NB4 (cell line): Measurements from ENCODE around the gene DISP2.

Experiments used
- DNase-seq: peaks from one replicate; pipeline ENCODE4 v3.0.0; 2010; ENCODE audit warnings: low read depth
- H3K4me3 ChIP-seq: one replicate; pipeline ENCODE4 v1.5.1; 2011; ENCODE audit warnings: mild to moderate bottlenecking, low read depth, low read length, moderate library complexity
- MYC ChIP-seq: IDR thresholded peaks from 2 replicates; pipeline ENCODE4 v1.6.1; 2011; ENCODE audit warnings: low read depth, low read length
- POLR2A ChIP-seq: IDR thresholded peaks from 2 replicates; pipeline ENCODE4 v1.6.1; 2011; ENCODE audit warnings: mild to moderate bottlenecking; ENCODE audit not compliant: insufficient read length; ENCODE audit errors: extremely low read depth
- TF ChIP-seq, protein P1 (sequence below): IDR thresholded peaks from one replicate; pipeline ENCODE4 v1.5.1; 2012; ENCODE audit warnings: low read depth, low read length
- TF ChIP-seq, protein P2 (sequence below): IDR thresholded peaks from 2 replicates; pipeline ENCODE4 v1.6.1; 2011; ENCODE audit warnings: low read depth, low read length

The DISP2 gene

DNA sequence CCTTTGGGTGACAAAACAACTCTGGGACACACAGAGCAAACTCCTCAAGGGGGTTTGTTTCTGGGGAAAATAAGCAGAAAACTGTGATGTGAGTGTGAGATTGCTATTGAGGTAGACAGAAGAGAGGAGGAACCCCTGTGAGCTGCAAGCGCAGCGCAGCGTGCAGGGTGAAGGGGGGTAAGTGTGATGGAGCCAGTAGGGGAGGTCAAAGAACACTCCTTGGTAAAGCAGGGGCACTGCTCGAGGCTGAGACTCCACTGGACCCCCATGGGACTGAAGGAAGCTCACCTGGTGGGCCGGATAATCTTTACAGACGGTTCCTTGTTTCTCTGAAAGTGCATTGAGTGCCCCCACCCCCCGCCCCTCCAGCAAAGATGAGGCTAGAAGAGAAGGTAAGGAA lies 27.0 kb upstream of the DISP2 start:
- no peak for DNase-seq
- no peak overlapping the region for H3K4me3 ChIP-seq
- TF ChIP-seq POLR2A (no peak), MYC (no peak)
- TF ChIP-seq, protein P1, sequence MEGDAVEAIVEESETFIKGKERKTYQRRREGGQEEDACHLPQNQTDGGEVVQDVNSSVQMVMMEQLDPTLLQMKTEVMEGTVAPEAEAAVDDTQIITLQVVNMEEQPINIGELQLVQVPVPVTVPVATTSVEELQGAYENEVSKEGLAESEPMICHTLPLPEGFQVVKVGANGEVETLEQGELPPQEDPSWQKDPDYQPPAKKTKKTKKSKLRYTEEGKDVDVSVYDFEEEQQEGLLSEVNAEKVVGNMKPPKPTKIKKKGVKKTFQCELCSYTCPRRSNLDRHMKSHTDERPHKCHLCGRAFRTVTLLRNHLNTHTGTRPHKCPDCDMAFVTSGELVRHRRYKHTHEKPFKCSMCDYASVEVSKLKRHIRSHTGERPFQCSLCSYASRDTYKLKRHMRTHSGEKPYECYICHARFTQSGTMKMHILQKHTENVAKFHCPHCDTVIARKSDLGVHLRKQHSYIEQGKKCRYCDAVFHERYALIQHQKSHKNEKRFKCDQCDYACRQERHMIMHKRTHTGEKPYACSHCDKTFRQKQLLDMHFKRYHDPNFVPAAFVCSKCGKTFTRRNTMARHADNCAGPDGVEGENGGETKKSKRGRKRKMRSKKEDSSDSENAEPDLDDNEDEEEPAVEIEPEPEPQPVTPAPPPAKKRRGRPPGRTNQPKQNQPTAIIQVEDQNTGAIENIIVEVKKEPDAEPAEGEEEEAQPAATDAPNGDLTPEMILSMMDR: no peak
- TF ChIP-seq, protein P2, sequence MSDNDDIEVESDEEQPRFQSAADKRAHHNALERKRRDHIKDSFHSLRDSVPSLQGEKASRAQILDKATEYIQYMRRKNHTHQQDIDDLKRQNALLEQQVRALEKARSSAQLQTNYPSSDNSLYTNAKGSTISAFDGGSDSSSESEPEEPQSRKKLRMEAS: no peak

DNA sequence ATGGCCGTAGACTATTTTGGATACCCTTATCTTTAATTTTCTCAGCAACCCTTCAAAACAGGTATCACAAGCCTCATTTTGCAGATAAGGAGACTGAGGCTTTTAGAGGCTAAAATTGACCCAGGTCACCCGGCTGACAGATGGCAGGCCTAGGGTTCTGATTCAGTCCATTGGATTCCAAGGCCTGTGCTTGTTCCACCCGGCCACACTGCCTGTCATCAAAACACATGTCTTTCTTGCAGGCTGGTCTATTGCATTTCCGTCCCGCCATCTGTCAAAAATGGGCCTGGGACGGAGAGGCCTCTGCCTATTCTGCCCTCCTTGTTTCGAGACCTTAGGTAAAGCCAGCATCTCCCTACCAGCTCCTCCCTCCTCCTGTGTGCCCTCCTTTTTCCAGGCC lies 26.4 kb upstream of the DISP2 start:
- no peak overlapping the region for H3K4me3 ChIP-seq
- TF ChIP-seq, protein P2: no peak
- TF ChIP-seq, protein P1: no peak
- TF ChIP-seq POLR2A: no peak
- TF ChIP-seq MYC: no peak

DNA sequence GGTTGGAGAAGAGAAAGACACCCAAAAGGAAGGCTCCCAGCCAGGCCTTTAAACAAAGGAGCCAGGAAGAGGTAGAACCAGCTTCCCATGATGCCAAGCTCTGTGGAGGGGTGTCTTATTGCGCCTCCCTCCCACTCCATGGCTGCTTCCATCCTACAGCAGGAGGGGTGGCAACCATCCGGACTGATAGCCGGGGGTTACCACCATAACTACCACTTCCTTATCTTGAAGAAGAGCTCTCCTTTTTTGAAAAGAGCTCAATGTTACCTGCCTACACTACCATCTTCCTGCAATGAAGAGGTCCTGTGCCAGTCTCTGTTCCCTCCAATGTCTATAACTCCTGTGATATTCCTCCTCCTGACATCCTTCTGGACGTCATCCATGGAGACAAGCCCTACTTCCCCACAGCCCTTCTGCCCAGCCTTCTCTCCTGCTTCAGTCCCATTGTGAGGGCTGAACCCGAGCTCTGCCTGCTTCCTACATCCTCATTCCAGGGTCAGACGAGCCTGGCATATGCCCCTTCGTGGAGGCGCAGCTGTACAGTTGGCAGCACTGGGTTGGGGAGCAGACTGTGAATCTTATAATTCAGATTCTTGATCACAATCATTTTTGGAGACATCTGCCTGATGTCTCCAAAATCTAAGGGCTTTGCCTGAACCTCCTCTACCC lies 25.8 kb upstream of the DISP2 start:
- no peak overlapping the region for H3K4me3 ChIP-seq
- no peak for DNase-seq
- TF ChIP-seq MYC: no peak

More for the DNA sequence above, 26.4 kb upstream of the DISP2 start:
- DNase-seq: no peak

DNA sequence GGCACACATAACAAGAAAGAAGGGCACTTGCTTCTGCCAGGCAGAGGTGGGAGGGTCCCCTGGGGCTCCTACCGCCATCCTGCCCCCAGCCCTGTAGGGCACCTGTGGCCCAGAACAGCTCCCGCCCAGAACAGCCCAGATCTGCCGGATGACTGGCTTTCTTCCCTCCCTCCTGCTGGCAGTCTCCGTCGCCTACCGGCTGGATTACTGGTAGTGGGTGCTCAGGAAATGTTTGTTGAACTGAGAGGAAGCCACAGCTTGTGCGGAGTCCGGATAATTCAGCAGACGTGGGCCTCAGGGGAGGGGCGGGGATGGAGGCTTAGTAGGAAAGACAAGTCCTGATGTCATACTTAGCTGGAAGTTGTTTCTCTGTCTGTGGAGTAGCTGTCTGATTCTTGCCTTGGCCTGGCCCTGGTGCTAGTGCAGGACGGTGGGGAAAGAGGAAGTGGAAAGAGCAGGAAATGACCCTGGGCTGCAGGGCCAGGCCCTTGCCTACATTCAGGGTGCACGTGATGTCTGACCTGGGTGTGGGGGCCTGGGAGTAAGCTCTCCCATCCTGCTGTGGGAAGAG lies 24.0 kb upstream of the DISP2 start:
- peak overlapping the region; percentile 44 for H3K4me3 ChIP-seq
- TF ChIP-seq, protein P2: peak; percentile 88; the same call in 1 of the 2 replicates
- peak; percentile 80 for TF ChIP-seq MYC
- TF ChIP-seq, protein P1: no peak
- TF ChIP-seq POLR2A: peak; percentile 33
- peak; percentile 95 for DNase-seq

DNA sequence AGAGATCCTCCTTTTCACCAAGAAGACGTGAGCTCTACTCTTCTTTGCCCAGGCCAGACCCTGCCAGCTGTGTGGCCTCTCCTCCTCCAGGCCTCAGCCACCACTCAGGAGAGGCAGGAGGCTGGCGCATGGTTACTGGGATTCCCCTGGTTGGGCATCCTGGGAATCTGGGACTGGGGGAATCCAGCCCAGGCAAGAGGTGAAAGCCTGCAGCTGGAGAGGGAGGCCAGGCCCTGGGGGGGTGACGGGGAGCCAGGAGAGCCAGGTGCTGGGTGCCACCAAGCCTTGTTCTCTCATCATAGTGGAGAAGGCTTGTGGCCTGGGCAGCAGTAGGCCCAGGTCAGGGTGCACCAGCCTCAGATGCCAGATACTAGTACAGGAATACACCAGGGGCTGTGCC lies 23.5 kb upstream of the DISP2 start:
- DNase-seq: no peak
- TF ChIP-seq, protein P2: no peak
- TF ChIP-seq MYC (no peak), POLR2A (no peak)
- TF ChIP-seq, protein P1: no peak
- peak overlapping the region; percentile 7 for H3K4me3 ChIP-seq

DNA sequence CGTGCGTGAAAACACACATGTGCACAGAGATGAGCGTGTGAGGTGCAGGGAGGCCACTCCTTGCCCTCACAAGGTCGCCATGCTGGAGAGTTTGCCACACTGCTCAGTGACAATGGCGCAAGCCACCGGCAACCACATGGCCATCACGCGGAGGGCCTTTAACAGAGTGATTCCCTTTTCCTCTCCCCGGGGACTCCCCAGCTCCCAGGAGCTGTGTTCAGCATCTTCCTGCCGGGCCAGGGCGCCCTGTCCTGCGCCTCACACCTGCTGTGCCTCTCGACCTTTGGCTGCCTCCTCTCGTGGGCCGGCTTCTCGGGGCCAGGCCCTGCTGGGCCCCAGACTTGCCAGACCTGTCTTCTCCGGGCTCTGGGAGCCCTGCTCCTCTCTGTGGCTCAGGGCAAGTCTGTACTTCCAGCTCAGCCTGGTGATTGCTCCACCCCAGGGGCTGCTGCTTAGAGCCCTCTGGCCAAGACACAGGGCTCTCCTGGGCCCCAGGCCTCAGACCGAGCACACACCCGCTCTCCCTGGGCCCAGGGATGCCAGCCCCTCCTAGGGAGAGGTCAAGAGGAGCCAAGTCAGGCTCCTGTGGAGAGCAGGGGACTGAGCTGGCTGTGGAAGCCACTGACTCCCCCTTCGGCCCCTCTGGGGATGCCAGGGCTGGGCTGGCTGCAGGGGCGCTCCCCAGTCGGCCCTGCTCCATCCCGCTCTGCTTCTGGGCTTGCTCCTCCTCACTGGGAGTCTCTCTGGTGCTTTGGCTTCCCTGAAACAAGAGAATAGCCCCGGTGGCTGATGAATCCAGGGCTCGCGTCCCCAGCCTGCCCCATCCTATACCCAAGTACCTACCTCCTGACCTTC lies 22.9 kb upstream of the DISP2 start:
- TF ChIP-seq, protein P2: peak; percentile 70
- no peak for TF ChIP-seq POLR2A
- TF ChIP-seq, protein P1: no peak
- DNase-seq: peak; percentile 59
- no peak overlapping the region for H3K4me3 ChIP-seq
